ENCODE measurements around the gene TMEM86B. TPM values are rescaled to one million over a fixed set of nuclear protein-coding genes. Genes with fewer than 3 reads are reported as not detected.

TMEM86B gene
- polyA plus RNA-seq, 1 donor = 69.0 TPM

DNA sequence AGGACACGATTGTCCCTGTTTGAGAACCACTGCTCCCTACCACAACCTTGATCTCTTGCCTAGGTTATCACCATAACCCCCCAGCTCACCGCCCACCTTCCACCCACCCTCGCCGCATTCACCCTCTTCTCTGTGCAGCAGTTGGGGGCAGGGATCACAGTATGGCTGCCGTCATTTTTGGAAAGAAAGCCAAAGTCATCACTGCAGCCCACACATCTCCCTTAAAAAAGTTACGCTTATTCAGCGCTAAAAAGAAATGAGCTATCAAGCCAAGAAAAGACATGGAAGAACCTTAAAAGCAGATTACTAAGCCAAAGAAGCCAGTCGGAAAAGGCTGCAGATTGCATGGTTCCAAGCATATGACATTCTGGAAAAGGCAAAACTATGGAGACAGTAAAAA, 40.7 kb upstream of the TMEM86B start:
- Histone ChIP-seq H3K27ac (ENCODE audit: low read length) (no peak overlapping the region), H3K4me3 (ENCODE audit: low read length) (no peak overlapping the region), H3K36me3 (ENCODE audit: control insufficient read depth, insufficient read depth, low read length) (peaks cover 21% of the 10 kb centered on the region), H3K27me3 (ENCODE audit: control insufficient read depth, insufficient read depth, low read length) (no peaks in the 10 kb centered on the region), H3K4me1 (ENCODE audit: control insufficient read depth, insufficient read depth, low read length) (no peaks in the 10 kb centered on the region), H3K9me3 (ENCODE audit: control insufficient read depth, low read depth, low read length) (no peaks in the 10 kb centered on the region)
- DNase-seq = no peak
- WGBS (ENCODE audit: insufficient coverage, low lambda C conversion rate) = 83% methylated on average over 1 of the region's 8 CpGs

DNA sequence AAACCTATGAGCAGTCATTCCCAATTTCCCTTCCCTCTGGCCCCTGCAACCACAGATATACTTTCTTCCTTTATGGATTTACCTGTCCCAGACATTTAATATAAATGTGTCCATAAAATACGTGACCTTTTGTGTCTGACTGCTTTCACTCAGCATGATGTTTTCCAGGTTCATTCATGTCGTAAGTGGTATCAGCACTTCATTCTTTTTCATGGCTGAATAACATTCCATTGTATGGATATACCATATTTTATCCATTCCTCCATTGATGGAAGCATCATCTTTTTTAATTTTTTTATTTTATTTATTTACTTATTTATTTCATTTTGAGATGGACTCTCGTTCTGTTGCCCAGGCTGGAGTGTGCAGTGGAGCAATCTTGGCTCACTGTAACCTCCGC, 38.3 kb upstream of the TMEM86B start:
- Histone ChIP-seq H3K36me3 (ENCODE audit: control insufficient read depth, insufficient read depth, low read length) (peaks cover 6% of the 10 kb centered on the region), H3K27ac (ENCODE audit: low read length) (no peak overlapping the region), H3K9me3 (ENCODE audit: control insufficient read depth, low read depth, low read length) (no peaks in the 10 kb centered on the region), H3K27me3 (ENCODE audit: control insufficient read depth, insufficient read depth, low read length) (no peaks in the 10 kb centered on the region), H3K4me1 (ENCODE audit: control insufficient read depth, insufficient read depth, low read length) (no peaks in the 10 kb centered on the region), H3K4me3 (ENCODE audit: low read length) (no peak overlapping the region)
- 100% methylated on average over 3 of the region's 4 CpGs for WGBS (ENCODE audit: insufficient coverage, low lambda C conversion rate)
- no peak for DNase-seq

DNA sequence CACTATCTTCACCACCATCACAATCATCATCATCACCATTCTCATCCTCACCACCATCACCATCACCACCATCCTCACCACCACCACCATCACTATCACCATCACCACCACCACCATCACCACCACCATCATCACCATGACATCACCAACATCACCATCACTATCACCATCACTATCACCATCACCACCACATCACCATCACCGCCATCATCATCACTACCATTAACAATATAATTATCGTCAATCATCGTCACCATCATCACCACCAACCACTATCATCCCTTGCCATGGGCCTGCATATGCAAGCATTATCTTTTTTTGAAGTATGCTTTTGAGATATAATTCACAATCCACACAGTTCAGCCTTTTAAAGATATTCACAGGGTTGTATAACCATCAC, 37.8 kb upstream of the TMEM86B start:
- no peaks in the 10 kb centered on the region for H3K4me1 ChIP-seq (ENCODE audit: control insufficient read depth, insufficient read depth, low read length)
- no peaks in the 10 kb centered on the region for H3K27me3 ChIP-seq (ENCODE audit: control insufficient read depth, insufficient read depth, low read length)
- H3K9me3 ChIP-seq (ENCODE audit: control insufficient read depth, low read depth, low read length) = no peaks in the 10 kb centered on the region
- H3K4me3 ChIP-seq (ENCODE audit: low read length) = no peak overlapping the region
- 100% methylated on average over 3 of the region's 3 CpGs for WGBS (ENCODE audit: insufficient coverage, low lambda C conversion rate)
- H3K36me3 ChIP-seq (ENCODE audit: control insufficient read depth, insufficient read depth, low read length) = peaks cover 6% of the 10 kb centered on the region
- DNase-seq = no peak
- no peak overlapping the region for H3K27ac ChIP-seq (ENCODE audit: low read length)

DNA sequence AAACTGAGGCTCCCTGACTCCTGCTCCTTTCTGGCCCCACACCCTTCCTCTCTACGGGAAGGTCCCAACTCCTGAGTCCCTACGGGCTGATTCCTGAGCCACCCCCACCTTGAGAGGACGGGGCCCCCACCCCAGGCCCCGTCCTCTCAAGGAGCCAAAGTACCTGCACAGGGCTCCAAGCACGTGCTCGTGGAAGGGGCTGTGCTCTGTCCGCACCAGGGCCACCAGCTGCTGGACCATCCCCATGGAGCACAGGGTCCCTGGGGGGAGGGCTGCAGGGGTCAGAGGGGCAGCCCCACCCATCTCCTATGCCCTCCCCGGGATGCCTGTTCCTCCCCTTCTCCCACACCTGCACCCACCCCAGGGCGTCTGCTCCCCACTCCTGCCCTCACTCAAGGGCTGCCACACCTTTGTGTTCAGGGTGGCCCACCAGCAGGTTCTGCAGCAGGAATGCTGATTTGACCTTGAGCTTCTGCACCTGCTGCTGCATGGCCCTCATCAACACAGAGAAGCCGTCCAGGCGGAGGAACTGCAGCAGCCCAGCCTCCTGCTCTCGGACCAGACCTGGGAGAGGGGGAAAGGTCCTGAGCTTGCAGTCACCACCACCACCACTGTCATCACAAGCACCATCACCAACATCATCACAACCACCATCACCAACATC, 37.3 kb upstream of the TMEM86B start:
- Histone ChIP-seq H3K36me3 (ENCODE audit: control insufficient read depth, insufficient read depth, low read length) (peaks cover 6% of the 10 kb centered on the region), H3K27ac (ENCODE audit: low read length) (no peak overlapping the region), H3K9me3 (ENCODE audit: control insufficient read depth, low read depth, low read length) (no peaks in the 10 kb centered on the region), H3K4me1 (ENCODE audit: control insufficient read depth, insufficient read depth, low read length) (no peaks in the 10 kb centered on the region), H3K4me3 (ENCODE audit: low read length) (no peak overlapping the region), H3K27me3 (ENCODE audit: control insufficient read depth, insufficient read depth, low read length) (no peaks in the 10 kb centered on the region)
- WGBS (ENCODE audit: insufficient coverage, low lambda C conversion rate) = no CpG with 5 or more reads among the region's 12 CpGs
- DNase-seq = no peak

DNA sequence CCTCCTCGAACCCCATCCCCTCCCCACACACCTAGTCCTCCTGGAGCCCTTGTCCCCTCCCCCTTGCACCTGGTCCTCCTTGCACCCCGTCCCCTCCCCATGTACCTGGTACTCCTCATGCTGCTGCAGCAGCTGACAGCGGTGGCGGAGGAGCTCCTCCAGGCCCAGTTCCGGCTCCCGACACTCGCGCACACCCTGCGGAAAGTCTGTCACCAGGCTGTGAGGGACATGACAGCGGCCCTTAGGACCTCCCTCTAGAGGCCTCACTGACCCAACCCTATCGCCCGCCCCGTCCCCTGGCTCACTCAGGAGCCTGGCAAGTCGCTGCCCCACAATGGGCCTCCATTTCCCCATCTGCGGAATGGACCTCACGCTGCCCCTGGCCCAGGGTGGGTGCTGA, 36.6 kb upstream of the TMEM86B start:
- Histone ChIP-seq H3K4me1 (ENCODE audit: control insufficient read depth, insufficient read depth, low read length) (no peaks in the 10 kb centered on the region), H3K27me3 (ENCODE audit: control insufficient read depth, insufficient read depth, low read length) (no peaks in the 10 kb centered on the region), H3K4me3 (ENCODE audit: low read length) (no peak overlapping the region), H3K27ac (ENCODE audit: low read length) (no peak overlapping the region), H3K9me3 (ENCODE audit: control insufficient read depth, low read depth, low read length) (no peaks in the 10 kb centered on the region), H3K36me3 (ENCODE audit: control insufficient read depth, insufficient read depth, low read length) (peaks cover 6% of the 10 kb centered on the region)
- DNase-seq = no peak
- WGBS (ENCODE audit: insufficient coverage, low lambda C conversion rate) = no CpG with 5 or more reads among the region's 16 CpGs

DNA sequence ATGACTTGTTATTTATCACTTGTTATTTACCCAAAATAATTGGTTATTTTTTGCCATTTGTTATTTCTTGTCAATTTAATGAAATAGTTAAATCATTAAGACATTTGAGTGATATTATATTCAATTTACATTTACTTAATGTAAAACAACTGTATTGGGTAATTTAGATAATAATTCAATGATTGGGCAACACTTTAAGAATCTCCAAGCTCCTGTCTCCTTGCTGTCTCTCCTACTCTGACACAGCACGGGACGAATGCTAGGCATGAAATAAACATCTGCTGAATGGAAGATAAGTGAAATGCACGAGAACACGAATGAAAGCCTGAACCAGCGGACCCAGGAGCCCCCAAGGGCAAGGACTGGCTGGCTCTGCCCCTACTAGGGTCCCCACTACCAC, 36.0 kb upstream of the TMEM86B start:
- Histone ChIP-seq H3K27me3 (ENCODE audit: control insufficient read depth, insufficient read depth, low read length) (no peaks in the 10 kb centered on the region), H3K36me3 (ENCODE audit: control insufficient read depth, insufficient read depth, low read length) (peaks cover 6% of the 10 kb centered on the region), H3K9me3 (ENCODE audit: control insufficient read depth, low read depth, low read length) (no peaks in the 10 kb centered on the region), H3K4me3 (ENCODE audit: low read length) (no peak overlapping the region), H3K27ac (ENCODE audit: low read length) (no peak overlapping the region), H3K4me1 (ENCODE audit: control insufficient read depth, insufficient read depth, low read length) (peaks cover 6% of the 10 kb centered on the region)
- WGBS (ENCODE audit: insufficient coverage, low lambda C conversion rate) = no CpG with 5 or more reads among the region's 5 CpGs
- DNase-seq = no peak

DNA sequence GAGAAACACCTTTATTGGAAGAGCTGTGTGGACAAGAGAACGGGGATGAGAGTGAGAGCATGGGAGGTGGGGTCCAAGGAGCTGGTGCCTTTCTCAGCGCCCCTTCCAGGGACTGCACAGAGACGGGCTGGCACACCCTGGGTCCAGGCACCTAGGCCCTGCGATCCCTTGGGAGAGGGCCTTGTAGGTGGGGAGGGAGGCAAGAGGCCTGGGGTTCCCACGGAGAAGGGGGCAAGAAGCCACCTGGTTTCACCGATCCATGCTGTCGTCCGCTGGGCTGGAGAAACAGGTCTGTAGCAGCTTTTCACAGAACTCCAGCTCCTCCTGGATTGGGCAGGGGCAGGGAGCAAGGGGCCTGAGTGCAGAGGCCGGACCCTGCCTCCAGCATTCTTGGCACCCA, 33.8 kb upstream of the TMEM86B start:
- H3K4me3 ChIP-seq (ENCODE audit: low read length) = no peak overlapping the region
- no peak for DNase-seq
- H3K27ac ChIP-seq (ENCODE audit: low read length) = no peak overlapping the region
- H3K27me3 ChIP-seq (ENCODE audit: control insufficient read depth, insufficient read depth, low read length) = no peaks in the 10 kb centered on the region
- H3K9me3 ChIP-seq (ENCODE audit: control insufficient read depth, low read depth, low read length) = no peaks in the 10 kb centered on the region
- peaks cover 3% of the 10 kb centered on the region for H3K36me3 ChIP-seq (ENCODE audit: control insufficient read depth, insufficient read depth, low read length)
- peaks cover 6% of the 10 kb centered on the region for H3K4me1 ChIP-seq (ENCODE audit: control insufficient read depth, insufficient read depth, low read length)
- WGBS (ENCODE audit: insufficient coverage, low lambda C conversion rate) = 86% methylated on average over 1 of the region's 9 CpGs

DNA sequence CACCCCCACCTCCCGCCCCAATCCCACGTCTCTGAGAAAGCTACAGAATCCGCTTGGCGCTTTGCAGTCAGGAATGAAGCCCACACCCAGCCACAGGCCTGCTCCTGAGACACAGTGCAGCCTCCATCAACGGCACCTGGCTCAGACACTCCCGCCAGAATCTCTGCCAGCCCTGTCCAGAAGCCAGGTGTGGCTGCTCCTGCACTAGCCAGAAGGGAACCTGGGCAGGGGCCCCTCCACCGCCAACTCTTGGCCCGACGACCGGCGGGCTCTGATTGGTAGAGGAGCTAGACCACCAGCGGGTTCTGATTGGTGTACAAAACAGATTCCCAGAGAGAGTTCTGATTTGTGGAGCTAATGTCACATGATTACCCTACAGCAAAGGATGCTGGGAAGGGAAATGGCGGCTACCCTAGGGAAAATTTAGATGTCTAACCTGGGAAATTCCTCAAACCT, 33.1 kb upstream of the TMEM86B start:
- no peaks in the 10 kb centered on the region for H3K27me3 ChIP-seq (ENCODE audit: control insufficient read depth, insufficient read depth, low read length)
- peaks cover 11% of the 10 kb centered on the region for H3K4me1 ChIP-seq (ENCODE audit: control insufficient read depth, insufficient read depth, low read length)
- H3K9me3 ChIP-seq (ENCODE audit: control insufficient read depth, low read depth, low read length) = no peaks in the 10 kb centered on the region
- no peak overlapping the region for H3K27ac ChIP-seq (ENCODE audit: low read length)
- peaks cover 3% of the 10 kb centered on the region for H3K36me3 ChIP-seq (ENCODE audit: control insufficient read depth, insufficient read depth, low read length)
- DNase-seq = no peak
- 100% methylated on average over 1 of the region's 13 CpGs for WGBS (ENCODE audit: insufficient coverage, low lambda C conversion rate)
- no peak overlapping the region for H3K4me3 ChIP-seq (ENCODE audit: low read length)

DNA sequence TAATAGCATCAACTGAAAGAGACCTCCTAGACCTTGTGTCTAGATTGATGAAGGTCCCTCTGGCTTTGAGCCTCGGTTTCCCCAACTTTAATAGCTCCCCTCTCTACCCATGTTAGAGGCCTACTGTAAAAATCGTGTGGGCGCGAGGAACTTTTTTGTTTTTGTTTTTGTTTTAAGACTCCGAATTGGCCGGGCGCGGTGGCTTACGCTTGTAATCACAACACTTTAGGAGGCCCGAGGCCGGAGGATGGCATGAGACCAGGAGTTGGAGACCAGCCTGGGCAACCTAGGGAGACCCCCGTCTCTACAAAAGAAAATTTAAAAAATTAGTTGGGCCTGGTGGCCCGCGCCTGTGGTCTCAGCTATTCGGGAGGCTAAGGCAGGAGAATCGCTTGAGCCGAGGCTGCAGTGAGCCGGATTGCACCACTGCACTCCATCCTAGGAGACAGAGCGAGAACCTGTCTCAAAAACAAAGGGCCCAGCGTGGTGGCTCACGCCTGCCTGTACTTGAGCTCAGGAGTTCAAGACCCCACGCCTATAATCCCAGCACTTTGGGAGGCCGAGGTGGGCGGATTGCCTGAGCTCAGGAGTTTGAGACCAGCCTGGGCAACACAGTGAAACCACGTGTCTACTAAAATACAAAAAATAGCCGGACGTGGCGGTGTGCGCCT, 31.1 kb upstream of the TMEM86B start:
- DNase-seq = no peak
- peaks cover 27% of the 10 kb centered on the region for H3K4me1 ChIP-seq (ENCODE audit: control insufficient read depth, insufficient read depth, low read length)
- peak overlapping the region; percentile 44 for H3K4me3 ChIP-seq (ENCODE audit: low read length)
- no peaks in the 10 kb centered on the region for H3K27me3 ChIP-seq (ENCODE audit: control insufficient read depth, insufficient read depth, low read length)
- peak overlapping the region; percentile 88 for H3K27ac ChIP-seq (ENCODE audit: low read length)
- WGBS (ENCODE audit: insufficient coverage, low lambda C conversion rate) = 0% methylated on average over 1 of the region's 29 CpGs
- H3K9me3 ChIP-seq (ENCODE audit: control insufficient read depth, low read depth, low read length) = no peaks in the 10 kb centered on the region
- peaks cover 3% of the 10 kb centered on the region for H3K36me3 ChIP-seq (ENCODE audit: control insufficient read depth, insufficient read depth, low read length)

DNA sequence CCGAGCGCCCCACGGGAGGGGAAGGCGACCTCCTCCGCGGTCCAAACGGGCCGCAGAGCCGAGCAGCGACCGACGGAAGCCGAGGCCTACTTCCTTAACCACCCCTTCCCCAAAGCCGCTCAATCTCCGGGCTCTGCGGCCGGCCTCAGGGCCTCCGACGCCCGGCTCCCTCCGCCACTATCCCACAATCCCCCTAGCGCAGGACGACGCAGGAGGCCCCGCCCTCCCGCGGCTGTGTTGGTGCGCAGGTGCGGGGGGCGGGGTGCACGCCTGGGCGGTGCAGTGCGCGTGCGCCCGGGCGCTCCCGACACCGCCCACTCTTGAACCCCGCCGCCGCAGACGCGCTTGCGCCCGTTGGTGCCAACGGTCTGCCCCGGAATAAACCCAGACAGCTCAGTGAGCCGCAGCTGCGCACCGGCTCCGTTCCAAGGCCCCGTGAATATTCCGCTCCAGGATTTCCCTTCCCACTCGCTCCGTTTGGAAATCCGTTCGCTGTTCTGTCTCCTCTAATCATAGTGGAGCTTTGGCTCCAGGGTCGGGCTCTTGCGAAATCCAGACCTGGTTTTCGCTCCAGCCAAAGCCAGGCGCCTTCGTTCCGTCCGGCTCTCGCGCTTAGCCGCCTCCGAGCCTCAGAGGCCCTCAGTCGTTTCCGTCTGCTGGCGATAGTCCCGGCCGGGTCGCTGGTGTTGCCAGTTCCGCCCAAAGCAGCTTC, 30.4 kb upstream of the TMEM86B start, which contains the start of gene PPP6R1:
Gene PPP6R1 (minus strand): TSS at position 190 of the 712 bp plus-strand sequence. CDS start 11,914 bp downstream, outside the sequence.
- H3K36me3 ChIP-seq (ENCODE audit: control insufficient read depth, insufficient read depth, low read length) = peaks cover 10% of the 10 kb centered on the region
- H3K4me3 ChIP-seq (ENCODE audit: low read length) = peak within 1 kb of the TSS; percentile 94
- peak; percentile 99 to 100 for DNase-seq
- H3K4me1 ChIP-seq (ENCODE audit: control insufficient read depth, insufficient read depth, low read length) = peaks cover 29% of the 10 kb centered on the region
- H3K27me3 ChIP-seq (ENCODE audit: control insufficient read depth, insufficient read depth, low read length) = no peaks in the 10 kb centered on the region
- WGBS (ENCODE audit: insufficient coverage, low lambda C conversion rate) = no CpG with 5 or more reads among the region's 76 CpGs
- peak within 1 kb of the TSS; percentile 92 for H3K27ac ChIP-seq (ENCODE audit: low read length)
- no peaks in the 10 kb centered on the region for H3K9me3 ChIP-seq (ENCODE audit: control insufficient read depth, low read depth, low read length)
